ENCODE measurements around the gene RGS6. TPM values are rescaled to one million over a fixed set of nuclear protein-coding genes. Genes with fewer than 3 reads are reported as not detected.

Gene RGS6
- total RNA-seq, 2 experiments from 2014 or later = not detected

- TF ChIP-seq CTCF (conservative IDR thresholded peaks at IDR 0.05; ENCODE audit: low read length) = no peak
- TF ChIP-seq EZH2phosphoT487 (IDR thresholded peaks at IDR 0.05; ENCODE audit: borderline replicate concordance, low read depth, low read length) = no peak
- no peak overlapping the region for H2AFZ ChIP-seq (ENCODE audit: low read length)
- ChIA-PET CTCF (ENCODE audit: unreplicated experiment) (no interaction called here), POLR2A (no interaction called here)
- no peaks in the 10 kb centered on the region for H3K36me3 ChIP-seq (ENCODE audit: insufficient read depth, low read length)
- intact Hi-C loops (cut with micrococcal nuclease; ENCODE audit: unreplicated experiment) = no loop called here
- DNase-seq (ENCODE audit: low spot score) = no peak
- H3K27ac ChIP-seq (ENCODE audit: low read depth, low read length, poor library complexity, severe bottlenecking) = no peak overlapping the region
- H4K20me1 ChIP-seq (ENCODE audit: insufficient read depth, low read length) = no peaks in the 10 kb centered on the region
- H3K4me3 ChIP-seq (ENCODE audit: low read depth, low read length, poor library complexity, severe bottlenecking) = no peak overlapping the region
- no peaks in the 10 kb centered on the region for H3K4me1 ChIP-seq (ENCODE audit: insufficient read depth, low read length, poor library complexity, severe bottlenecking)
- BruUV-seq (replicated peaks) = no TSS peak
- H3K9me3 ChIP-seq (ENCODE audit: low read length) = no peaks in the 10 kb centered on the region
- no peaks in the 10 kb centered on the region for H3K79me2 ChIP-seq (ENCODE audit: insufficient read depth, low read depth, low read length)
- no peak overlapping the region for H3K4me2 ChIP-seq (ENCODE audit: low read length)
- H3K9me2 ChIP-seq (ENCODE audit: insufficient read depth, low read length) = no peaks in the 10 kb centered on the region
Measured at GRCh38 chr14:71994416-71994815, 62.2 kb downstream of the RGS6 start.

GRCh38 chr14:71995741-71996140 is 63.5 kb downstream of the RGS6 start:
- Histone ChIP-seq H3K4me1 (ENCODE audit: insufficient read depth, low read length, poor library complexity, severe bottlenecking) (no peaks in the 10 kb centered on the region), H3K36me3 (ENCODE audit: insufficient read depth, low read length) (no peaks in the 10 kb centered on the region), H4K20me1 (ENCODE audit: insufficient read depth, low read length) (no peaks in the 10 kb centered on the region), H3K4me3 (ENCODE audit: low read depth, low read length, poor library complexity, severe bottlenecking) (no peak overlapping the region), H3K9me3 (ENCODE audit: low read length) (no peaks in the 10 kb centered on the region), H3K27ac (ENCODE audit: low read depth, low read length, poor library complexity, severe bottlenecking) (no peak overlapping the region), H3K4me2 (ENCODE audit: low read length) (no peak overlapping the region), H3K79me2 (ENCODE audit: insufficient read depth, low read depth, low read length) (no peaks in the 10 kb centered on the region), H3K9me2 (ENCODE audit: insufficient read depth, low read length) (no peaks in the 10 kb centered on the region), H2AFZ (ENCODE audit: low read length) (no peak overlapping the region)
- no peak for DNase-seq (ENCODE audit: low spot score)
- intact Hi-C loops (cut with micrococcal nuclease; ENCODE audit: unreplicated experiment) = no loop called here
- ChIA-PET POLR2A (no interaction called here), CTCF (ENCODE audit: unreplicated experiment) (no interaction called here)
- TF ChIP-seq CTCF (conservative IDR thresholded peaks at IDR 0.05; ENCODE audit: low read length) = no peak
- no peak for TF ChIP-seq EZH2phosphoT487 (IDR thresholded peaks at IDR 0.05; ENCODE audit: borderline replicate concordance, low read depth, low read length)
- BruUV-seq (replicated peaks) = no TSS peak

GRCh38 chr14:71996610-71997009 is 64.4 kb downstream of the RGS6 start:
- Histone ChIP-seq H3K36me3 (ENCODE audit: insufficient read depth, low read length) (no peaks in the 10 kb centered on the region), H3K79me2 (ENCODE audit: insufficient read depth, low read depth, low read length) (no peaks in the 10 kb centered on the region), H3K9me2 (ENCODE audit: insufficient read depth, low read length) (no peaks in the 10 kb centered on the region), H3K4me2 (ENCODE audit: low read length) (no peak overlapping the region), H3K4me1 (ENCODE audit: insufficient read depth, low read length, poor library complexity, severe bottlenecking) (no peaks in the 10 kb centered on the region), H4K20me1 (ENCODE audit: insufficient read depth, low read length) (no peaks in the 10 kb centered on the region), H3K9me3 (ENCODE audit: low read length) (no peaks in the 10 kb centered on the region), H2AFZ (ENCODE audit: low read length) (no peak overlapping the region), H3K4me3 (ENCODE audit: low read depth, low read length, poor library complexity, severe bottlenecking) (no peak overlapping the region), H3K27ac (ENCODE audit: low read depth, low read length, poor library complexity, severe bottlenecking) (no peak overlapping the region)
- ChIA-PET POLR2A (interaction anchor here (0.6 kb wide), 1 partner anchor 114 kb away, joined by 5 read pairs; no protein-coding TSS in a partner anchor), CTCF (ENCODE audit: unreplicated experiment) (no interaction called here)
- TF ChIP-seq EZH2phosphoT487 (IDR thresholded peaks at IDR 0.05; ENCODE audit: borderline replicate concordance, low read depth, low read length) (no peak), CTCF (conservative IDR thresholded peaks at IDR 0.05; ENCODE audit: low read length) (no peak)
- BruUV-seq (replicated peaks) = no TSS peak
- intact Hi-C loops (cut with micrococcal nuclease; ENCODE audit: unreplicated experiment) = no loop called here
- DNase-seq (ENCODE audit: low spot score) = no peak

Measured in OCI-LY7 (cell line).